ENCODE measurements around the gene STX10.

Gene STX10

GRCh38 chr19:13119627-13120026, 30.5 kb downstream of the STX10 start:
- DNase-seq (ENCODE audit: low read depth): no peak

- DNase-seq (ENCODE audit: low read depth): no peak
These were observed 31.6 kb downstream of the STX10 start for GRCh38 chr19:13118424-13119193.

- DNase-seq (ENCODE audit: low read depth): peak; percentile 90
These were observed 32.3 kb downstream of the STX10 start, which contains the start of gene NACC1 for GRCh38 chr19:13117772-13118423. NACC1 (plus strand) TSS chr19:13118264; CDS start chr19:13135208, 16,944 bp downstream.

- DNase-seq (ENCODE audit: low read depth): no peak
These were observed 32.9 kb downstream of the STX10 start for GRCh38 chr19:13117176-13117771.

GRCh38 chr19:13116282-13117175, 33.6 kb downstream of the STX10 start, which contains the start of gene TRMT1:
TRMT1 (minus strand) TSS chr19:13116740; CDS start chr19:13116399, 341 bp downstream.
- peak; percentile 90 for DNase-seq (ENCODE audit: low read depth)

GRCh38 chr19:13115936-13116281, 34.3 kb downstream of the STX10 start:
- DNase-seq (ENCODE audit: low read depth): no peak

GRCh38 chr19:13112555-13112954, 37.6 kb downstream of the STX10 start:
- DNase-seq (ENCODE audit: low read depth): no peak

- DNase-seq (ENCODE audit: low read depth): no peak
These were observed 40.0 kb downstream of the STX10 start for GRCh38 chr19:13110099-13110610.

GRCh38 chr19:13109361-13110098, 40.6 kb downstream of the STX10 start:
- no peak for DNase-seq (ENCODE audit: low read depth)

- no peak for DNase-seq (ENCODE audit: low read depth)
These were observed 45.1 kb downstream of the STX10 start for GRCh38 chr19:13104848-13105711.

GRCh38 chr19:13104360-13104847, 45.8 kb downstream of the STX10 start:
- no peak for DNase-seq (ENCODE audit: low read depth)

- no peak for DNase-seq (ENCODE audit: low read depth)
These were observed 46.4 kb downstream of the STX10 start for GRCh38 chr19:13103581-13104359.

GRCh38 chr19:13102666-13103580, 47.3 kb downstream of the STX10 start, which contains the start of gene LYL1:
LYL1 (minus strand) TSS chr19:13102858; CDS start chr19:13101171, 1,687 bp downstream.
- no peak for DNase-seq (ENCODE audit: low read depth)

GRCh38 chr19:13102416-13102665, 47.8 kb downstream of the STX10 start:
- DNase-seq (ENCODE audit: low read depth): no peak

GRCh38 chr19:13101590-13102415, 48.4 kb downstream of the STX10 start:
- DNase-seq (ENCODE audit: low read depth): no peak

- DNase-seq (ENCODE audit: low read depth): no peak
These were observed 49.2 kb downstream of the STX10 start for GRCh38 chr19:13100841-13101589.
